H9 (cell line): Measurements from ENCODE around the gene EFCAB6. TPM values are rescaled to one million over a fixed set of nuclear protein-coding genes. Genes with fewer than 3 reads are reported as not detected.

Source experiments
- DNase-seq: peaks from one replicate; pipeline ENCODE4 v3.0.0-alpha.2; 2017
- H2AFZ ChIP-seq: one replicate; pipeline ENCODE4 v1.6.1; 2013; ENCODE audit warnings: mild to moderate bottlenecking, low read length, control low read depth, moderate library complexity
- H2AK5ac ChIP-seq: 2 replicates; pipeline ENCODE4 v1.6.1; 2013; ENCODE audit warnings: low read length, control low read depth, mixed read lengths; ENCODE audit not compliant: insufficient read length
- H2BK120ac ChIP-seq: one replicate; pipeline ENCODE4 v1.6.1; 2013; ENCODE audit warnings: low read depth, mild to moderate bottlenecking, low read length, control low read depth, inconsistent platforms; ENCODE audit not compliant: poor library complexity, severe bottlenecking
- H2BK12ac ChIP-seq: 2 replicates; pipeline ENCODE4 v1.6.1; 2013; ENCODE audit warnings: low read length, control low read depth, mixed read lengths, low read depth; ENCODE audit not compliant: insufficient read length
- H2BK15ac ChIP-seq: 2 replicates; pipeline ENCODE4 v1.6.1; 2013; ENCODE audit warnings: low read depth, low read length, control low read depth
- H2BK20ac ChIP-seq: one replicate; pipeline ENCODE4 v1.6.1; 2013; ENCODE audit warnings: low read depth, mild to moderate bottlenecking, low read length, control low read depth, inconsistent platforms; ENCODE audit not compliant: poor library complexity, severe bottlenecking
- H2BK5ac ChIP-seq: 2 replicates; pipeline ENCODE4 v1.6.1; 2013; ENCODE audit warnings: low read length, control low read depth, mixed read lengths; ENCODE audit not compliant: insufficient read length
- H3K14ac ChIP-seq: 2 replicates; pipeline ENCODE4 v1.6.1; 2013; ENCODE audit warnings: low read length, control low read depth; ENCODE audit not compliant: insufficient read depth
- H3K18ac ChIP-seq: 2 replicates; pipeline ENCODE4 v1.6.1; 2013; ENCODE audit warnings: low read depth, mild to moderate bottlenecking, mixed read lengths, low read length, control low read depth; ENCODE audit not compliant: insufficient read length
- H3K23ac ChIP-seq: 2 replicates; pipeline ENCODE4 v1.6.1; 2013; ENCODE audit warnings: low read length, control low read depth, mixed read lengths, low read depth; ENCODE audit not compliant: insufficient read length
- H3K23me2 ChIP-seq: 2 replicates; pipeline ENCODE4 v1.6.1; 2013; ENCODE audit warnings: low read depth, mild to moderate bottlenecking, mixed read lengths, low read length, control low read depth; ENCODE audit not compliant: insufficient read length, poor library complexity, severe bottlenecking
- H3K27ac ChIP-seq: 2 replicates; pipeline ENCODE4 v1.5.1; 2013; ENCODE audit warnings: low read length, control low read depth, mixed read lengths, low read depth; ENCODE audit not compliant: insufficient read length
- H3K27me3 ChIP-seq: 2 replicates; pipeline ENCODE4 v1.6.1; 2013; ENCODE audit warnings: low read length, control low read depth, inconsistent platforms; ENCODE audit not compliant: insufficient read depth
- H3K4ac ChIP-seq: 2 replicates; pipeline ENCODE4 v1.6.1; 2013; ENCODE audit warnings: low read depth, mild to moderate bottlenecking, control low read depth, inconsistent platforms, low read length, moderate library complexity
- H3K4me1 ChIP-seq: 2 replicates; pipeline ENCODE4 v1.6.1; 2013; ENCODE audit warnings: low read length, control low read depth, inconsistent platforms; ENCODE audit not compliant: insufficient read depth
- H3K4me2 ChIP-seq: 2 replicates; pipeline ENCODE4 v1.6.1; 2013; ENCODE audit warnings: low read length, control low read depth, mixed read lengths; ENCODE audit not compliant: insufficient read length, insufficient read depth
- H3K56ac ChIP-seq: 2 replicates; pipeline ENCODE4 v1.6.1; 2013; ENCODE audit warnings: low read depth, mild to moderate bottlenecking, mixed read lengths, low read length, control low read depth; ENCODE audit not compliant: insufficient read length
- H3K79me1 ChIP-seq: 2 replicates; pipeline ENCODE4 v1.6.1; 2013; ENCODE audit warnings: low read depth, mild to moderate bottlenecking, moderate library complexity, low read length, control low read depth, inconsistent platforms; ENCODE audit not compliant: insufficient read depth, poor library complexity, severe bottlenecking
- H3K79me2 ChIP-seq: 2 replicates; pipeline ENCODE4 v1.6.1; 2013; ENCODE audit warnings: low read length, control low read depth, inconsistent platforms; ENCODE audit not compliant: insufficient read depth
- H3K9ac ChIP-seq: 2 replicates; pipeline ENCODE4 v1.6.1; 2013; ENCODE audit warnings: low read length, control low read depth, mixed read lengths; ENCODE audit not compliant: insufficient read length; ENCODE audit errors: extremely low read depth
- H3K9me3 ChIP-seq: one replicate; pipeline ENCODE4 v1.6.1; 2013; ENCODE audit warnings: low read depth, low read length, inconsistent platforms; ENCODE audit not compliant: control insufficient read depth
- H3T11ph ChIP-seq: one replicate; pipeline ENCODE4 v1.6.1; 2013; ENCODE audit warnings: mild to moderate bottlenecking, low read length, control low read depth, inconsistent platforms
- H4K20me1 ChIP-seq: one replicate; pipeline ENCODE4 v1.6.1; 2013; ENCODE audit not compliant: control insufficient read depth, insufficient read length, insufficient read depth
- H4K5ac ChIP-seq: 2 replicates; pipeline ENCODE4 v1.6.1; 2013; ENCODE audit warnings: low read depth, mild to moderate bottlenecking, mixed read lengths, low read length, control low read depth; ENCODE audit not compliant: insufficient read length
- H4K8ac ChIP-seq: replicated peaks from 2 replicates; pipeline ENCODE4 v1.6.1; 2013; ENCODE audit warnings: low read length, control low read depth, mixed read lengths, low read depth; ENCODE audit not compliant: insufficient read length
- H4K91ac ChIP-seq: 2 replicates; pipeline ENCODE4 v1.6.1; 2013; ENCODE audit warnings: low read depth, mild to moderate bottlenecking, moderate library complexity, mixed read lengths, low read length, control low read depth; ENCODE audit not compliant: insufficient read length
- H3K27ac Mint-ChIP-seq, 3 experiments: 2 replicates in 2 of 3; 3 replicates in 1 of 3; pipeline ENCODE4 v1.8.0; 2020 to 2021; ENCODE audit warnings: mixed read lengths in 3 of 3, mild to moderate bottlenecking in 1 of 3, moderate library complexity in 1 of 3
- H3K27me3 Mint-ChIP-seq: 2 replicates; pipeline ENCODE4 v1.8.0; 2021; ENCODE audit warnings: low read depth, mild to moderate bottlenecking, moderate library complexity, mixed read lengths
- H3K36me3 Mint-ChIP-seq, 3 experiments: 2 replicates in 2 of 3; 3 replicates in 1 of 3; pipeline ENCODE4 v1.8.0; 2020 to 2021; ENCODE audit warnings: low read depth in 3 of 3, mixed read lengths in 3 of 3; ENCODE audit not compliant: insufficient read depth in 1 of 3
- H3K4me1 Mint-ChIP-seq, 2 experiments: 2 replicates each; pipeline ENCODE4 v1.8.0; 2020; ENCODE audit warnings: mixed read lengths in 2 of 2
- H3K4me3 Mint-ChIP-seq, 2 experiments: 2 replicates in 1 of 2; 3 replicates in 1 of 2; pipeline ENCODE4 v1.8.0; 2020 to 2021; ENCODE audit warnings: mild to moderate bottlenecking in 2 of 2, mixed read lengths in 2 of 2, moderate library complexity in 1 of 2
- H3K9me3 Mint-ChIP-seq, 2 experiments: 2 replicates in 1 of 2; 3 replicates in 1 of 2; pipeline ENCODE4 v1.8.0; 2020; ENCODE audit warnings: mild to moderate bottlenecking in 2 of 2, mixed read lengths in 2 of 2, moderate library complexity in 1 of 2
- WGBS: extraction: QIAGEN DNeasy Blood & Tissue Kit; methylation state at CpG from one replicate; pipeline ENCODE4 v1.1.7; 2013; ENCODE audit warnings: missing lambda C conversion rate, low lambda C conversion rate, mixed read lengths; ENCODE audit not compliant: insufficient read length; ENCODE audit errors: extremely low coverage; 5-methylcytosine and 5-hydroxymethylcytosine counted together
- total RNA-seq: library from RNA; stranded (reverse); gene quantifications from 2 replicates; pipeline ENCODE4 v1.2.1, GENCODE V29; 2021
- TF ChIP-seq, protein P1 (sequence below): fragments of 200-600 bp; sonication (generic); conservative IDR thresholded peaks from 3 replicates; pipeline ENCODE4 v1.8.0; 2021; ENCODE audit warnings: antibody characterized with exemption, mild to moderate bottlenecking

Gene EFCAB6
- total RNA-seq, 1 experiment from 2014 or later: 0.31 TPM

GRCh38 chr22:43811777-43812148, 342 bp downstream of the EFCAB6 start:
- Histone ChIP-seq H3K56ac (no peak overlapping the region), H3K23me2 (peaks cover 13% of the 10 kb centered on the region), H3K23ac (no peak overlapping the region), H3K9ac (peak overlapping the region; percentile 38), H3T11ph (no peak overlapping the region), H3K79me2 (no peaks in the 10 kb centered on the region), H3K79me1 (no peaks in the 10 kb centered on the region), H3K4ac (no peak overlapping the region), H4K91ac (no peak overlapping the region), H3K27ac (no peak overlapping the region), H2BK15ac (no peak overlapping the region), H2BK12ac (no peak overlapping the region), H3K18ac (no peak overlapping the region), H4K20me1 (no peaks in the 10 kb centered on the region), H2BK120ac (no peak overlapping the region), H3K14ac (no peak overlapping the region), H2BK20ac (no peak overlapping the region), H3K27me3 (no peaks in the 10 kb centered on the region), H4K5ac (no peak overlapping the region), H2AFZ (no peak overlapping the region), H2BK5ac (no peak overlapping the region), H4K8ac (no peak overlapping the region), H3K4me2 (peak overlapping the region; percentile 89), H3K4me1 (no peaks in the 10 kb centered on the region; the same call in 1 of the 2 replicates), H3K9me3 (no peaks in the 10 kb centered on the region), H2AK5ac (no peak overlapping the region)
- H3K9me3 Mint-ChIP-seq: no peaks in the 10 kb centered on the region
- TF ChIP-seq, protein P1, sequence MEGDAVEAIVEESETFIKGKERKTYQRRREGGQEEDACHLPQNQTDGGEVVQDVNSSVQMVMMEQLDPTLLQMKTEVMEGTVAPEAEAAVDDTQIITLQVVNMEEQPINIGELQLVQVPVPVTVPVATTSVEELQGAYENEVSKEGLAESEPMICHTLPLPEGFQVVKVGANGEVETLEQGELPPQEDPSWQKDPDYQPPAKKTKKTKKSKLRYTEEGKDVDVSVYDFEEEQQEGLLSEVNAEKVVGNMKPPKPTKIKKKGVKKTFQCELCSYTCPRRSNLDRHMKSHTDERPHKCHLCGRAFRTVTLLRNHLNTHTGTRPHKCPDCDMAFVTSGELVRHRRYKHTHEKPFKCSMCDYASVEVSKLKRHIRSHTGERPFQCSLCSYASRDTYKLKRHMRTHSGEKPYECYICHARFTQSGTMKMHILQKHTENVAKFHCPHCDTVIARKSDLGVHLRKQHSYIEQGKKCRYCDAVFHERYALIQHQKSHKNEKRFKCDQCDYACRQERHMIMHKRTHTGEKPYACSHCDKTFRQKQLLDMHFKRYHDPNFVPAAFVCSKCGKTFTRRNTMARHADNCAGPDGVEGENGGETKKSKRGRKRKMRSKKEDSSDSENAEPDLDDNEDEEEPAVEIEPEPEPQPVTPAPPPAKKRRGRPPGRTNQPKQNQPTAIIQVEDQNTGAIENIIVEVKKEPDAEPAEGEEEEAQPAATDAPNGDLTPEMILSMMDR: no peak
- WGBS: no CpG with 5 or more reads among the region's 21 CpGs
- peak overlapping the region in 1 of 3 experiments; percentile 8; a peak in 2 of 7 replicates for H3K27ac Mint-ChIP-seq
- peaks cover 0 to 6% (median 0%) of the 10 kb centered on the region in 3 experiments; a peak in 4 of 7 replicates for H3K36me3 Mint-ChIP-seq
- peaks cover 20 to 22% of the 10 kb centered on the region in 2 experiments for H3K4me1 Mint-ChIP-seq
- no peaks in the 10 kb centered on the region for H3K27me3 Mint-ChIP-seq
- DNase-seq: no peak
- H3K4me3 Mint-ChIP-seq: peak overlapping the region; percentile 84 to 91
